ENCODE results near the gene CREB3L4.
"Not testable (repeated sequence)": the region's sequence is repeated elsewhere in the genome, so short reads cannot be mapped to it uniquely, and the experiment has no call there.

CREB3L4 gene

GRCh38 chr1:153959454-153959853 is 8.2 kb upstream of the CREB3L4 start:
- DNase-seq (ENCODE audit: low read depth in 2 of 2) = no peak

- no peak for DNase-seq (ENCODE audit: low read depth in 2 of 2)
These were observed 7.5 kb upstream of the CREB3L4 start for GRCh38 chr1:153960206-153960605.

GRCh38 chr1:153961421-153961820 is 6.3 kb upstream of the CREB3L4 start:
- no peak for DNase-seq (ENCODE audit: low read depth in 2 of 2)

- DNase-seq (ENCODE audit: low read depth in 2 of 2) = no peak
These were observed 5.3 kb upstream of the CREB3L4 start for GRCh38 chr1:153962088-153963029.

GRCh38 chr1:153963030-153963849 is 4.5 kb upstream of the CREB3L4 start, which contains the start of gene SLC39A1:
Gene SLC39A1 (minus strand): TSS chr1:153963537. CDS start chr1:153962715, 822 bp downstream.
- peak; percentile 88 to 92 for DNase-seq (ENCODE audit: low read depth in 2 of 2)

- DNase-seq (ENCODE audit: low read depth in 2 of 2) = no peak
These were observed 3.8 kb upstream of the CREB3L4 start for GRCh38 chr1:153963850-153964331.

- no peak for DNase-seq (ENCODE audit: low read depth in 2 of 2)
These were observed 280 bp downstream of the CREB3L4 start for GRCh38 chr1:153968000-153968363.

GRCh38 chr1:153968408-153968807 is 706 bp downstream of the CREB3L4 start:
- no peak for DNase-seq (ENCODE audit: low read depth in 2 of 2)

GRCh38 chr1:153968972-153969371 is 1.3 kb downstream of the CREB3L4 start:
- DNase-seq (ENCODE audit: low read depth in 2 of 2) = no peak

GRCh38 chr1:153970346-153970745 is 2.6 kb downstream of the CREB3L4 start:
- DNase-seq (ENCODE audit: low read depth in 2 of 2) = no peak

- no peak for DNase-seq (ENCODE audit: low read depth in 2 of 2)
These were observed 5.4 kb downstream of the CREB3L4 start for GRCh38 chr1:153973071-153973470.

- no peak for DNase-seq (ENCODE audit: low read depth in 2 of 2)
These were observed 5.8 kb downstream of the CREB3L4 start for GRCh38 chr1:153973525-153973924.

- DNase-seq (ENCODE audit: low read depth in 2 of 2) = no peak
These were observed 9.1 kb downstream of the CREB3L4 start for GRCh38 chr1:153976819-153977249.

- DNase-seq (ENCODE audit: low read depth in 2 of 2) = peak; percentile 79 to 83
These were observed 9.8 kb downstream of the CREB3L4 start, which contains the start of gene JTB for GRCh38 chr1:153977250-153978240. Gene JTB (minus strand): TSS chr1:153977674. CDS start chr1:153977252, 422 bp downstream.

- DNase-seq (ENCODE audit: low read depth in 2 of 2) = no peak
These were observed 10.7 kb downstream of the CREB3L4 start for GRCh38 chr1:153978274-153978909.

- not testable (repeated sequence) for DNase-seq (ENCODE audit: low read depth in 2 of 2)
These were observed 11.4 kb downstream of the CREB3L4 start for GRCh38 chr1:153979091-153979490.

GRCh38 chr1:153981735-153982134 is 14.0 kb downstream of the CREB3L4 start:
- not testable (repeated sequence) for DNase-seq (ENCODE audit: low read depth in 2 of 2)

GRCh38 chr1:153984123-153984894 is 16.6 kb downstream of the CREB3L4 start:
- DNase-seq (ENCODE audit: low read depth in 2 of 2) = no peak

- DNase-seq (ENCODE audit: low read depth in 2 of 2) = peak in 1 of 2 donors; percentile 42
These were observed 17.7 kb downstream of the CREB3L4 start for GRCh38 chr1:153985341-153985912.

Data from stimulated activated CD4-positive, alpha-beta T cell treated with anti-CD3 and anti-CD28 coated beads, Interleukin-1b, Interleukin-23, amount 100 ng/mL, for 4 hours (primary cell).